GM12878 (cell line): ENCODE data around the gene NCDN. TPM values are rescaled to one million over a fixed set of nuclear protein-coding genes. Genes with fewer than 3 reads are reported as not detected.

Source experiments
- CREB1 ChIP-seq: IDR thresholded peaks from 2 replicates; pipeline ENCODE4 v1.6.1; 2012; ENCODE audit warnings: low read depth, mild to moderate bottlenecking, inconsistent platforms
- CREM ChIP-seq: IDR thresholded peaks from 2 replicates; pipeline ENCODE4 v1.6.1; 2014; ENCODE audit warnings: antibody characterized with exemption, low read depth
- ETV6 ChIP-seq, 2 experiments: fragments of 450-650 bp in 1 of 2; IDR thresholded peaks in 1 of 2; conservative IDR thresholded peaks in 1 of 2; 2 replicates each; pipeline ENCODE4 v1.6.1; 2014; ENCODE audit warnings: antibody characterized with exemption in 1 of 2, borderline replicate concordance in 1 of 2, low read depth in 1 of 2, mild to moderate bottlenecking in 1 of 2, moderate library complexity in 1 of 2
- GATAD2B ChIP-seq: fragments of 450-650 bp; conservative IDR thresholded peaks from 2 replicates; pipeline ENCODE4 v1.6.1; 2017; ENCODE audit warnings: low read depth, mild to moderate bottlenecking, moderate library complexity
- IKZF2 ChIP-seq, 2 experiments: fragments of 450-650 bp; IDR thresholded peaks; 2 replicates each; pipeline ENCODE4 v1.6.1; 2017; ENCODE audit warnings: mild to moderate bottlenecking in 2 of 2, moderate library complexity in 2 of 2
- IRF3 ChIP-seq: fragments of 450-650 bp; IDR thresholded peaks from 2 replicates; pipeline ENCODE4 v1.6.1; 2014; ENCODE audit warnings: mild to moderate bottlenecking
- NFYB ChIP-seq: IDR thresholded peaks from 2 replicates; pipeline ENCODE4 v1.6.1; 2011; ENCODE audit warnings: low read depth, mild to moderate bottlenecking, low read length, improper control_type of control experiment, moderate library complexity; ENCODE audit not compliant: insufficient read depth
- NR2C1 ChIP-seq: fragments of 450-650 bp; IDR thresholded peaks from 2 replicates; pipeline ENCODE4 v1.6.1; 2017; ENCODE audit warnings: antibody characterized with exemption, mild to moderate bottlenecking, moderate library complexity
- POU2F2 ChIP-seq: IDR thresholded peaks from 3 replicates; pipeline ENCODE4 v1.6.1; 2011; ENCODE audit warnings: low read depth, mild to moderate bottlenecking, low read length, borderline replicate concordance
- RCOR1 ChIP-seq: conservative IDR thresholded peaks from 2 replicates; pipeline ENCODE4 v1.6.1; 2012; ENCODE audit warnings: low read depth, low read length, improper control_type of control experiment
- SPI1 ChIP-seq: IDR thresholded peaks from 2 replicates; pipeline ENCODE4 v1.6.1; 2011; ENCODE audit warnings: low read depth, mild to moderate bottlenecking, low read length, moderate library complexity, borderline replicate concordance; ENCODE audit not compliant: insufficient read depth
- SREBF1 ChIP-seq: IDR thresholded peaks from 2 replicates; pipeline ENCODE4 v1.6.1; 2012; ENCODE audit warnings: mild to moderate bottlenecking, low read length
- STAT1 ChIP-seq: fragments of 450-650 bp; conservative IDR thresholded peaks from 2 replicates; pipeline ENCODE4 v1.6.1; 2014; ENCODE audit warnings: antibody characterized with exemption, mild to moderate bottlenecking
- TAF1 ChIP-seq: IDR thresholded peaks from 2 replicates; pipeline ENCODE4 v1.6.1; 2011; ENCODE audit warnings: mild to moderate bottlenecking, low read depth, low read length, borderline replicate concordance
- TCF12 ChIP-seq: IDR thresholded peaks from 2 replicates; pipeline ENCODE4 v1.6.1; 2011; ENCODE audit warnings: low read depth, mild to moderate bottlenecking, low read length
- ZNF217 ChIP-seq: fragments of 450-650 bp; IDR thresholded peaks from 2 replicates; pipeline ENCODE4 v1.6.1; 2017; ENCODE audit warnings: antibody characterized with exemption, mild to moderate bottlenecking
- ZNF592 ChIP-seq: fragments of 450-650 bp; IDR thresholded peaks from 2 replicates; pipeline ENCODE4 v1.6.1; 2017; ENCODE audit warnings: mild to moderate bottlenecking, moderate library complexity
- ZNF622 ChIP-seq: fragments of 450-650 bp; IDR thresholded peaks from 2 replicates; pipeline ENCODE4 v1.6.1; 2017; ENCODE audit warnings: mild to moderate bottlenecking, inconsistent platforms
- ZZZ3 ChIP-seq: IDR thresholded peaks from 2 replicates; pipeline ENCODE4 v1.6.1; 2011; ENCODE audit warnings: low read depth; ENCODE audit not compliant: control insufficient read depth, insufficient read length
- polyA plus RNA-seq, 11 experiments: library from polyadenylated mRNA; depleted of rRNA in 4 of 11; unstranded in 6 of 11; stranded (reverse) in 5 of 11; fragments of >200 nt; fragmentation: Nextera tagmentation in 4 of 11; fragmentation: Illumina TruSeq in 1 of 11; extraction: Ambion mirVana in 4 of 11; extraction: Trizol in 1 of 11; gene quantifications; 1 replicate in 1 of 11; 2 replicates in 10 of 11; pipeline versions ENCODE4 v1.2.1 to v1.2.3, GENCODE V29; 2011 to 2016; ENCODE audit warnings: inconsistent platforms in 2 of 11, missing spikeins in 2 of 11, low read depth in 1 of 11
- total RNA-seq, 4 experiments: library from RNA; depleted of rRNA in 3 of 4; stranded (reverse); fragments of >200 nt in 3 of 4; fragmentation: Illumina TruSeq in 1 of 4; extraction: Trizol in 1 of 4; gene quantifications; 2 replicates each; pipeline versions ENCODE4 v1.2.1 to v1.2.3, GENCODE V29; 2013 to 2021
- TF ChIP-seq, protein P1 (sequence below): IDR thresholded peaks from 2 replicates; pipeline ENCODE4 v1.6.1; 2012; ENCODE audit warnings: low read length, inconsistent platforms
- TF ChIP-seq, protein P2 (sequence below): fragments of 450-650 bp; IDR thresholded peaks from 2 replicates; pipeline ENCODE4 v1.6.1; 2018; ENCODE audit warnings: mild to moderate bottlenecking, low read depth, moderate library complexity; ENCODE audit not compliant: partially characterized antibody

NCDN gene
- total and polyA plus RNA-seq, 10 of the 15 experiments (the other 5 are each of a cell fraction or from before 2014, with no cell fraction given) = 1.8 to 25.5 (median 10.9) TPM

DNA sequence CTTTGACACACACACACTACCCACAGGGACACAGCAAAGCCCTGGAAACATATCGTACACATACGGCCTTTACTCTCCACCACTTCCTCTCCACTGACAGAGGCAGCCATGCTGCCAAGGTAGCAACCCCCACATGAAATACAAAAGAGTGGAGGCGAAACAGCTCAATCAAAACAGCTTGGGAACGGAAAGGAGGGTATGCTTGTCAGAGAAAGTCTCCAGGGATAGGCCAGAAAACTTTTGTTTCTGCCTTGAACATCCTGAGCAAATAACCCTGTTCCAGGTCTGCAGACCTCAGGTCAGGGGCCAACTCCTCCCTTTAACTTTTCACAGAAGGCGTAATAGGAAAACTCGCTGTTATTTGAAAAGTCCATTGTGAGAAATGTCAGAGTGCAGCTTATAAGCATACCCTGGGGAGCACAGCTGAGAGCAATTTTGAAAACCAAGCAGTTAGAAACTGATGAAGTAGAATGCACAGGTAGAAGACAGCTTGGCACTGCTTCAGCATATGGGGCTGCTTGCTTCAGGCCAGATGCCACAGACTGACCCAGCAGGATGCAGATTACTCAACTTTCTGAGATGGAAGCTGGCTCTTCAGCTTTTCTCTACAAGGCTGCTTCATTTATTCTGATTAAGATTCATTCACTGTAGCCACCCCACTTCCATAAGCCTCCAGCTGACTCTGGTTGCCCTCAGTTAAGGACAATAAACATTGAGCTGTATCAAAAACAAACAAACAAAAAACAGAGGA is 18.4 kb upstream of the NCDN start (continued):
- TF ChIP-seq, protein P1, sequence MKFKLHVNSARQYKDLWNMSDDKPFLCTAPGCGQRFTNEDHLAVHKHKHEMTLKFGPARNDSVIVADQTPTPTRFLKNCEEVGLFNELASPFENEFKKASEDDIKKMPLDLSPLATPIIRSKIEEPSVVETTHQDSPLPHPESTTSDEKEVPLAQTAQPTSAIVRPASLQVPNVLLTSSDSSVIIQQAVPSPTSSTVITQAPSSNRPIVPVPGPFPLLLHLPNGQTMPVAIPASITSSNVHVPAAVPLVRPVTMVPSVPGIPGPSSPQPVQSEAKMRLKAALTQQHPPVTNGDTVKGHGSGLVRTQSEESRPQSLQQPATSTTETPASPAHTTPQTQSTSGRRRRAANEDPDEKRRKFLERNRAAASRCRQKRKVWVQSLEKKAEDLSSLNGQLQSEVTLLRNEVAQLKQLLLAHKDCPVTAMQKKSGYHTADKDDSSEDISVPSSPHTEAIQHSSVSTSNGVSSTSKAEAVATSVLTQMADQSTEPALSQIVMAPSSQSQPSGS = no peak; the same call in 1 of the 2 replicates
- TF ChIP-seq CREM (no peak), SREBF1 (no peak), ZNF217 (no peak), RCOR1 (no peak), CREB1 (no peak), ZZZ3 (no peak), STAT1 (no peak), ETV6 (conservative IDR thresholded peaks at IDR 0.05 in 1 of 2, IDR thresholded peaks at IDR 0.05 in 1 of 2; ENCODE audit: borderline replicate concordance in 1 of 2, low read depth in 1 of 2) (0 out of 4 replicates have a peak, but pooled peaks of 1 of the 2 experiments have one; percentile 28), ZNF592 (peak; percentile 74; the same call in 1 of the 2 replicates), SPI1 (peak; percentile 84), ZNF622 (no peak), IKZF2 (IDR thresholded peaks at IDR 0.05) (peak in 1 of 2 experiments; percentile 47; a peak in 3 of 4 replicates), TAF1 (no peak), NR2C1 (no peak; the same call in 1 of the 2 replicates), IRF3 (no peak), POU2F2 (no peak), GATAD2B (0 out of 2 replicates have a peak, but pooled peaks have one; percentile 64), NFYB (no peak), TCF12 (no peak)
- TF ChIP-seq, protein P2, sequence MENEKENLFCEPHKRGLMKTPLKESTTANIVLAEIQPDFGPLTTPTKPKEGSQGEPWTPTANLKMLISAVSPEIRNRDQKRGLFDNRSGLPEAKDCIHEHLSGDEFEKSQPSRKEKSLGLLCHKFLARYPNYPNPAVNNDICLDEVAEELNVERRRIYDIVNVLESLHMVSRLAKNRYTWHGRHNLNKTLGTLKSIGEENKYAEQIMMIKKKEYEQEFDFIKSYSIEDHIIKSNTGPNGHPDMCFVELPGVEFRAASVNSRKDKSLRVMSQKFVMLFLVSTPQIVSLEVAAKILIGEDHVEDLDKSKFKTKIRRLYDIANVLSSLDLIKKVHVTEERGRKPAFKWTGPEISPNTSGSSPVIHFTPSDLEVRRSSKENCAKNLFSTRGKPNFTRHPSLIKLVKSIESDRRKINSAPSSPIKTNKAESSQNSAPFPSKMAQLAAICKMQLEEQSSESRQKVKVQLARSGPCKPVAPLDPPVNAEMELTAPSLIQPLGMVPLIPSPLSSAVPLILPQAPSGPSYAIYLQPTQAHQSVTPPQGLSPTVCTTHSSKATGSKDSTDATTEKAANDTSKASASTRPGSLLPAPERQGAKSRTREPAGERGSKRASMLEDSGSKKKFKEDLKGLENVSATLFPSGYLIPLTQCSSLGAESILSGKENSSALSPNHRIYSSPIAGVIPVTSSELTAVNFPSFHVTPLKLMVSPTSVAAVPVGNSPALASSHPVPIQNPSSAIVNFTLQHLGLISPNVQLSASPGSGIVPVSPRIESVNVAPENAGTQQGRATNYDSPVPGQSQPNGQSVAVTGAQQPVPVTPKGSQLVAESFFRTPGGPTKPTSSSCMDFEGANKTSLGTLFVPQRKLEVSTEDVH = peak; percentile 39
